NCI-H187 treated with DMSO at 0.1 percent for 48 hours (cell line): ENCODE data around the gene KCNQ1OT1.

Experiments
- DNase-seq: peaks from one replicate; lab custom pipeline; 2025; lab: John Stamatoyannopoulos, UW

Gene KCNQ1OT1

GRCh38 chr11:2570211-2570811 is 129.5 kb downstream of the KCNQ1OT1 start:
- DNase-seq, result no peak

- no peak for DNase-seq
These were observed 130.0 kb downstream of the KCNQ1OT1 start for GRCh38 chr11:2569731-2570210.

GRCh38 chr11:2569321-2569721 is 130.5 kb downstream of the KCNQ1OT1 start:
- DNase-seq, result no peak

GRCh38 chr11:2567026-2567671 is 132.6 kb downstream of the KCNQ1OT1 start:
- no peak for DNase-seq

- no peak for DNase-seq
These were observed 133.4 kb downstream of the KCNQ1OT1 start for GRCh38 chr11:2566223-2567025.

- DNase-seq, result no peak
These were observed 134.2 kb downstream of the KCNQ1OT1 start for GRCh38 chr11:2565447-2566222.

GRCh38 chr11:2564588-2565425 is 135.0 kb downstream of the KCNQ1OT1 start:
- DNase-seq, result no peak

GRCh38 chr11:2564008-2564530 is 135.7 kb downstream of the KCNQ1OT1 start:
- no peak for DNase-seq

- DNase-seq, result no peak
These were observed 136.4 kb downstream of the KCNQ1OT1 start for GRCh38 chr11:2563213-2564007.

GRCh38 chr11:2562890-2563212 is 136.9 kb downstream of the KCNQ1OT1 start:
- no peak for DNase-seq

- no peak for DNase-seq
These were observed 137.9 kb downstream of the KCNQ1OT1 start for GRCh38 chr11:2561696-2562581.

- DNase-seq, result no peak
These were observed 140.1 kb downstream of the KCNQ1OT1 start for GRCh38 chr11:2559527-2560311.

- no peak for DNase-seq
These were observed 140.8 kb downstream of the KCNQ1OT1 start for GRCh38 chr11:2558861-2559526.

GRCh38 chr11:2558397-2558796 is 141.4 kb downstream of the KCNQ1OT1 start:
- no peak for DNase-seq
